Smooth muscle cell (in vitro differentiated cells): Measurements from ENCODE around the gene PCSK6. TPM values are rescaled to one million over a fixed set of nuclear protein-coding genes. Genes with fewer than 3 reads are reported as not detected.

Experiments used
- DNase-seq: peaks from one replicate; lab custom pipeline; 2025; ENCODE audit not compliant: unreplicated experiment; lab: John Stamatoyannopoulos, UW
- H2AFZ ChIP-seq: fragments of 200-600 bp; sonication (generic); 2 replicates; pipeline ENCODE4 v1.6.0; 2016; ENCODE audit warnings: antibody characterized with exemption, low read depth, mild to moderate bottlenecking
- H3F3A ChIP-seq: fragments of 200-600 bp; sonication (generic); 2 replicates; pipeline ENCODE4 v1.6.0; 2017; ENCODE audit warnings: antibody characterized with exemption, low read depth
- H3K27ac ChIP-seq: fragments of 200-600 bp; sonication (generic); 2 replicates; pipeline ENCODE4 v1.5.1; 2016; ENCODE audit warnings: low read depth, mild to moderate bottlenecking
- H3K27me3 ChIP-seq: fragments of 200-600 bp; sonication (generic); 2 replicates; pipeline ENCODE4 v1.6.1; 2016; ENCODE audit warnings: low read depth, mild to moderate bottlenecking
- H3K36me3 ChIP-seq: fragments of 200-600 bp; sonication (generic); 2 replicates; pipeline ENCODE4 v1.5.1; 2016; ENCODE audit warnings: low read depth
- H3K4me1 ChIP-seq: fragments of 200-600 bp; sonication (generic); 2 replicates; pipeline ENCODE4 v1.5.1; 2016; ENCODE audit warnings: low read depth
- H3K4me2 ChIP-seq: fragments of 200-600 bp; sonication (generic); 2 replicates; pipeline ENCODE4 v1.6.0; 2016; ENCODE audit warnings: mild to moderate bottlenecking
- H3K4me3 ChIP-seq: fragments of 200-600 bp; sonication (generic); 2 replicates; pipeline ENCODE4 v1.5.1; 2016; ENCODE audit warnings: mild to moderate bottlenecking
- H3K79me2 ChIP-seq: fragments of 200-600 bp; sonication (generic); 2 replicates; pipeline ENCODE4 v1.6.0; 2016; ENCODE audit warnings: low read depth, mild to moderate bottlenecking
- H3K9ac ChIP-seq: fragments of 200-600 bp; sonication (generic); 2 replicates; pipeline ENCODE4 v1.6.0; 2016; ENCODE audit warnings: low read depth
- H3K9me3 ChIP-seq: fragments of 200-600 bp; sonication (generic); replicated peaks from 2 replicates; pipeline ENCODE4 v1.5.1; 2016; ENCODE audit warnings: low read depth
- H4K20me1 ChIP-seq: fragments of 200-600 bp; sonication (generic); 2 replicates; pipeline ENCODE4 v1.6.0; 2016; ENCODE audit warnings: low read depth
- WGBS: methylation state at CpG from one replicate; pipeline ENCODE4 v1.1.7; 2016; ENCODE audit warnings: low lambda C conversion rate; 5-methylcytosine and 5-hydroxymethylcytosine counted together
- polyA plus RNA-seq: library from polyadenylated mRNA; unstranded; fragments of >200 nt; fragmentation: Nextera tagmentation; extraction: Ambion mirVana; gene quantifications from 2 replicates; pipeline ENCODE4 v1.2.1, GENCODE V29; 2016
- total RNA-seq: library from RNA; depleted of rRNA; stranded (reverse); fragments of >200 nt; gene quantifications from 2 replicates; pipeline ENCODE4 v1.2.3, GENCODE V29; 2014
- TF ChIP-seq, protein P1 (sequence below): fragments of 200-600 bp; sonication (generic); IDR thresholded peaks from 2 replicates; pipeline ENCODE4 v1.5.1; 2017; ENCODE audit warnings: borderline replicate concordance, mild to moderate bottlenecking, antibody characterized with exemption; ENCODE audit not compliant: insufficient read depth, poor library complexity, severe bottlenecking

Gene PCSK6
- total and polyA plus RNA-seq, 2 experiments from 2014 or later = 17.5 TPM

- no peaks in the 10 kb centered on the region for H3K27me3 ChIP-seq
- no peak overlapping the region for H3K4me2 ChIP-seq
- H3K79me2 ChIP-seq = no peaks in the 10 kb centered on the region
- H4K20me1 ChIP-seq = no peaks in the 10 kb centered on the region
- no peak overlapping the region for H2AFZ ChIP-seq
- no peaks in the 10 kb centered on the region for H3K9me3 ChIP-seq
- no peak overlapping the region for H3K4me3 ChIP-seq
- H3K9ac ChIP-seq = no peak overlapping the region
- H3F3A ChIP-seq = no peaks in the 10 kb centered on the region
- no peak for DNase-seq
- TF ChIP-seq, protein P1, sequence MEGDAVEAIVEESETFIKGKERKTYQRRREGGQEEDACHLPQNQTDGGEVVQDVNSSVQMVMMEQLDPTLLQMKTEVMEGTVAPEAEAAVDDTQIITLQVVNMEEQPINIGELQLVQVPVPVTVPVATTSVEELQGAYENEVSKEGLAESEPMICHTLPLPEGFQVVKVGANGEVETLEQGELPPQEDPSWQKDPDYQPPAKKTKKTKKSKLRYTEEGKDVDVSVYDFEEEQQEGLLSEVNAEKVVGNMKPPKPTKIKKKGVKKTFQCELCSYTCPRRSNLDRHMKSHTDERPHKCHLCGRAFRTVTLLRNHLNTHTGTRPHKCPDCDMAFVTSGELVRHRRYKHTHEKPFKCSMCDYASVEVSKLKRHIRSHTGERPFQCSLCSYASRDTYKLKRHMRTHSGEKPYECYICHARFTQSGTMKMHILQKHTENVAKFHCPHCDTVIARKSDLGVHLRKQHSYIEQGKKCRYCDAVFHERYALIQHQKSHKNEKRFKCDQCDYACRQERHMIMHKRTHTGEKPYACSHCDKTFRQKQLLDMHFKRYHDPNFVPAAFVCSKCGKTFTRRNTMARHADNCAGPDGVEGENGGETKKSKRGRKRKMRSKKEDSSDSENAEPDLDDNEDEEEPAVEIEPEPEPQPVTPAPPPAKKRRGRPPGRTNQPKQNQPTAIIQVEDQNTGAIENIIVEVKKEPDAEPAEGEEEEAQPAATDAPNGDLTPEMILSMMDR = no peak
- 96% methylated on average over 6 of the region's 6 CpGs for WGBS
- H3K4me1 ChIP-seq = peaks cover 16% of the 10 kb centered on the region
- H3K27ac ChIP-seq = no peak overlapping the region
- H3K36me3 ChIP-seq = no peaks in the 10 kb centered on the region
Measured at GRCh38 chr15:101374326-101374725, 115.2 kb downstream of the PCSK6 start.

GRCh38 chr15:101373577-101373976 is 115.9 kb downstream of the PCSK6 start:
- H3K27ac ChIP-seq = no peak overlapping the region
- H4K20me1 ChIP-seq = no peaks in the 10 kb centered on the region
- TF ChIP-seq, protein P1 = no peak
- no peaks in the 10 kb centered on the region for H3K79me2 ChIP-seq
- 72% methylated on average over 3 of the region's 3 CpGs for WGBS
- no peaks in the 10 kb centered on the region for H3K36me3 ChIP-seq
- DNase-seq = no peak
- no peak overlapping the region for H3K9ac ChIP-seq
- no peak overlapping the region for H2AFZ ChIP-seq
- H3K4me3 ChIP-seq = no peak overlapping the region
- H3F3A ChIP-seq = no peaks in the 10 kb centered on the region
- H3K4me2 ChIP-seq = no peak overlapping the region
- no peaks in the 10 kb centered on the region for H3K27me3 ChIP-seq
- no peaks in the 10 kb centered on the region for H3K9me3 ChIP-seq
- peaks cover 18% of the 10 kb centered on the region for H3K4me1 ChIP-seq

DNA sequence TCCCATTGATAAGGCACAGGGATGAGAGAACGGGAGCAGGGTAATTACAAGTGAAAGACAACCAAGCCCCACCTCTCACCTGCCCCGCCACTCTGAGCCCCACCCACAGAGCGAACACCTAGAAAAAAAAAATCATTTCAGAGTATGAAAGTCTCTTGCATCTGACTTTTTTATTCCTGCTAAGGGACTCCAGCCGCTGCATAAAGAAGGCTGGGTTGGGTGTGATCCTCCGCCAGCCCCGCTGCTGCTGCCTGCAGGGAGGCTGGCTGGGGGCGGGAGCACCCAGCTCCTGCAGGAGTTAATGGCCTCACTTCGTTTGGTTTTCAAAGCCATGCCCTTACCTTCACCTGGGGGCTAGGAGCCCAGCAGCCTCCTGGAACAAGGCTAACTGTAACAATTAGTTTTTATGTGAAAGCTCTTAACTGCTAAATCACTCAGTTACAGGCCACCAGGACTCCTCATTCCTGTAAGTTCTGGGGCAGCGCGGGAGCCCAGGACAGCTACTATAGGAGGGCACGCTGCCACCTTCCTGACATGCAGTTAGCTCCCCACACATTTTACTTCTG is 116.5 kb downstream of the PCSK6 start:
- 34% methylated on average over 10 of the region's 11 CpGs for WGBS
- Histone ChIP-seq H3K9ac (no peak overlapping the region), H3K4me3 (no peak overlapping the region), H3K4me1 (peaks cover 18% of the 10 kb centered on the region), H2AFZ (no peak overlapping the region), H3K36me3 (no peaks in the 10 kb centered on the region), H4K20me1 (no peaks in the 10 kb centered on the region), H3F3A (no peaks in the 10 kb centered on the region), H3K79me2 (no peaks in the 10 kb centered on the region), H3K27me3 (no peaks in the 10 kb centered on the region), H3K9me3 (no peaks in the 10 kb centered on the region), H3K27ac (no peak overlapping the region), H3K4me2 (no peak overlapping the region)
- no peak for DNase-seq
- TF ChIP-seq, protein P1 = no peak

DNA sequence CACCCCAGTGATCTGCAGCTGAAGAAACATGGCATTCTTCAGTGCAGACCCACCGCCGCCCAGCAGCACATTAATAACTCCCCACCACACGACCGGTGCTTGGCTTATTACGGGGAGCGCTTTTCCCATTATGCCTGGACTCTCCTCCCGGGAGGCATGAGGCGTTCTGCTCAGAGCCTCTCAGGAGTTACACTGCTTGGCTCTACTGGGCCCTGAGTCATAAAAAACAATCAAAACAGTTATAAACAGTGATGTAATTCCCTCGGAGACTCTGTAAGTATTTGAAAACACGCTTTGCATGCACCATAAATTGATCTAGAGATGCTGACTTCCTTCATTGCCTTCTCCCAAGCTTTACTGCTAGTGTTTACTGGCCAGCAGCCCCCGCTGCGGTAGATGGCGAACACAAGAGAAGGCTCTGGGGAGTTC is 117.3 kb downstream of the PCSK6 start:
- peaks cover 18% of the 10 kb centered on the region for H3K4me1 ChIP-seq
- no peaks in the 10 kb centered on the region for H3K27me3 ChIP-seq
- H3K79me2 ChIP-seq = no peaks in the 10 kb centered on the region
- no peaks in the 10 kb centered on the region for H4K20me1 ChIP-seq
- H3K36me3 ChIP-seq = no peaks in the 10 kb centered on the region
- no peaks in the 10 kb centered on the region for H3F3A ChIP-seq
- H2AFZ ChIP-seq = no peak overlapping the region
- 74% methylated on average over 13 of the region's 13 CpGs for WGBS
- DNase-seq = no peak
- TF ChIP-seq, protein P1 = no peak
- no peak overlapping the region for H3K27ac ChIP-seq
- no peak overlapping the region for H3K4me3 ChIP-seq
- no peaks in the 10 kb centered on the region for H3K9me3 ChIP-seq
- H3K4me2 ChIP-seq = no peak overlapping the region
- H3K9ac ChIP-seq = no peak overlapping the region
